ENCODE results near the gene SYT17.

Gene SYT17

GRCh38 chr16:19148189-19148588, 19.9 kb upstream of the SYT17 start:
- Histone ChIP-seq H3K27me3 (peaks cover 6% of the 10 kb centered on the region), H3K4me3 (ENCODE audit: low read depth in 1 of 2, low read length in 1 of 2) (no peak overlapping the region), H3K4me1 (ENCODE audit: control insufficient read depth in 1 of 2, insufficient read depth in 1 of 2, low read depth in 1 of 2, low read length in 1 of 2) (no peaks in the 10 kb centered on the region), H3K36me3 (no peaks in the 10 kb centered on the region), H3K27ac (no peak overlapping the region), H3K9me3 (no peaks in the 10 kb centered on the region)
- TF ChIP-seq CTCF (IDR thresholded peaks at IDR 0.05), result no peak

- TF ChIP-seq CTCF (IDR thresholded peaks at IDR 0.05), result no peak
- Histone ChIP-seq H3K4me3 (ENCODE audit: low read depth in 1 of 2, low read length in 1 of 2) (no peak overlapping the region), H3K9me3 (no peaks in the 10 kb centered on the region), H3K27me3 (peaks cover 5% of the 10 kb centered on the region), H3K36me3 (no peaks in the 10 kb centered on the region), H3K27ac (no peak overlapping the region), H3K4me1 (ENCODE audit: control insufficient read depth in 1 of 2, insufficient read depth in 1 of 2, low read depth in 1 of 2, low read length in 1 of 2) (no peaks in the 10 kb centered on the region)
These were observed 16.7 kb upstream of the SYT17 start for GRCh38 chr16:19151310-19151709.

GRCh38 chr16:19152042-19152441, 16.0 kb upstream of the SYT17 start:
- Histone ChIP-seq H3K4me3 (ENCODE audit: low read depth in 1 of 2, low read length in 1 of 2) (no peak overlapping the region), H3K4me1 (ENCODE audit: control insufficient read depth in 1 of 2, insufficient read depth in 1 of 2, low read depth in 1 of 2, low read length in 1 of 2) (no peaks in the 10 kb centered on the region), H3K27me3 (peaks cover 5% of the 10 kb centered on the region), H3K36me3 (no peaks in the 10 kb centered on the region), H3K27ac (no peak overlapping the region), H3K9me3 (no peaks in the 10 kb centered on the region)
- no peak for TF ChIP-seq CTCF (IDR thresholded peaks at IDR 0.05)

- no peaks in the 10 kb centered on the region for H3K9me3 ChIP-seq
- H3K27me3 ChIP-seq, result peaks cover 5% of the 10 kb centered on the region
- H3K36me3 ChIP-seq, result no peaks in the 10 kb centered on the region
- no peak overlapping the region for H3K27ac ChIP-seq
- H3K4me1 ChIP-seq (ENCODE audit: control insufficient read depth in 1 of 2, insufficient read depth in 1 of 2, low read depth in 1 of 2, low read length in 1 of 2), result no peaks in the 10 kb centered on the region
- no peak for TF ChIP-seq CTCF (IDR thresholded peaks at IDR 0.05)
- no peak overlapping the region for H3K4me3 ChIP-seq (ENCODE audit: low read depth in 1 of 2, low read length in 1 of 2)
These were observed 14.2 kb upstream of the SYT17 start for GRCh38 chr16:19153876-19154275.

GRCh38 chr16:19162085-19162484, 6.0 kb upstream of the SYT17 start:
- no peak for TF ChIP-seq CTCF (IDR thresholded peaks at IDR 0.05)
- Histone ChIP-seq H3K4me1 (ENCODE audit: control insufficient read depth in 1 of 2, insufficient read depth in 1 of 2, low read depth in 1 of 2, low read length in 1 of 2) (no peaks in the 10 kb centered on the region), H3K27me3 (peaks cover 34% of the 10 kb centered on the region), H3K9me3 (no peaks in the 10 kb centered on the region), H3K27ac (no peak overlapping the region), H3K36me3 (no peaks in the 10 kb centered on the region), H3K4me3 (ENCODE audit: low read depth in 1 of 2, low read length in 1 of 2) (no peak overlapping the region)

GRCh38 chr16:19163215-19163614, 4.8 kb upstream of the SYT17 start:
- Histone ChIP-seq H3K4me1 (ENCODE audit: control insufficient read depth in 1 of 2, insufficient read depth in 1 of 2, low read depth in 1 of 2, low read length in 1 of 2) (no peaks in the 10 kb centered on the region), H3K9me3 (no peaks in the 10 kb centered on the region), H3K36me3 (no peaks in the 10 kb centered on the region), H3K27ac (no peak overlapping the region), H3K4me3 (ENCODE audit: low read depth in 1 of 2, low read length in 1 of 2) (no peak overlapping the region), H3K27me3 (peaks cover 46% of the 10 kb centered on the region)
- no peak for TF ChIP-seq CTCF (IDR thresholded peaks at IDR 0.05)
